ENCODE data around the gene RASGEF1B.
"Not testable (repeated sequence)": the region's sequence is repeated elsewhere in the genome, so short reads cannot be mapped to it uniquely, and the experiment has no call there.

RASGEF1B gene

DNA sequence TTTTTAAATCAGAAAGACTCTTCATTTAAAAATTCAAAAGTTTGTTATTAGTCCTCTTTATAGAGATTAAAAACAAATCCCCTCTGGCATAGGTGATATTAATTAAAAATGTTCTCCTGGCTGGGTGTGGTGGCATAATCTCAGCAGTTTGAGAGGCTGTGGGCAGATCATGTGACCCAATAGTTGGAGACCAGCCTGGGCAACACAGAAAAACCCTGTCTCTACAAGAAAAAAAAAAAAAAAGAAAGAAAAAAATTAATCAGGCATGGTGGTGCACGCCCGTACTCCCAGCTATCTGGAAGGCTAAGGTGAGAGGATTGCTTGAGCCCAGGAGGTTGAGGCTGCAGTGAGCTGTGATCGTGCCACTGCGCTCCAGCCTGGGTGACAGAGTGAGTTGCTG lies 38.9 kb downstream of the RASGEF1B start:
- DNase-seq (ENCODE audit: low read depth in 4 of 4, low spot score in 1 of 4) = no peak

DNA sequence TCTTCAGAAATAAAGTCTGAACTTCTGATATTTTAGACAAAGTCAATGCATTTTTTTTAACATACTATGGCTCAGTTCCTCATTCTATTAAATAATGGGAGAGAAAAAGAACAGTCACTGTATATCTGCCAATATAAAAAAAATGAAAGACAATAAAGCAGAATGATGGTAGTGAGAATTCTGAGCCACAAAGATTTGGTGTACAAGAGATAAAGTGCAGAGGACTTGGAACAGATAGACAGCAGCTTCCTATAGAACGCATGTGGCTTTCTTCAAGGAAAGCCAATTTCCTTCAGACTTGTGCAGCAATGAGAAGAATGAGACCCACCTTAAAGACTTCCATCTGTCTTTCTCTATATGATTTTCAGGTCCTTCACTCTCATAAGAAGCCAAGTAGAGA lies 39.7 kb downstream of the RASGEF1B start:
- no peak for DNase-seq (ENCODE audit: low read depth in 4 of 4, low spot score in 1 of 4)

DNA sequence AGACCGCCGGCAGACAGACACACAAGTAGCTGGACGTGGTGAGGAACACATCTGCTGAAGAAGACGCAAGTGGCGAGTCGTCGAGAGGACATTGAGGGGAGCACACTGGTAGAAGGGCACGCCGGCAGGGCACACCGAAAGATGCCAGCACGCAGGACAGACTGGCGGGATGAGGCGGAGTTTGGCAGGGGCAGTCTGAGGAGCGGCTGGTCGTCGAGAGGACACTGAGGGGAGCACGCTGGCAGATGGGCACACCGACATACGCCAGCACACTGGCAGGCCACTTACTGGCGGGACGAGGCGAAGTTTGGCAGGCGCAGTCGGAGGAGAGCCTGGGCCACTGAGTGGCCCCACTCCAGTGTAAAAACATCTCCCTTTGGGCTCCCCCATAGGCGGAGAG lies 42.1 kb downstream of the RASGEF1B start:
- DNase-seq (ENCODE audit: low read depth in 4 of 4, low spot score in 1 of 4) = no peak

DNA sequence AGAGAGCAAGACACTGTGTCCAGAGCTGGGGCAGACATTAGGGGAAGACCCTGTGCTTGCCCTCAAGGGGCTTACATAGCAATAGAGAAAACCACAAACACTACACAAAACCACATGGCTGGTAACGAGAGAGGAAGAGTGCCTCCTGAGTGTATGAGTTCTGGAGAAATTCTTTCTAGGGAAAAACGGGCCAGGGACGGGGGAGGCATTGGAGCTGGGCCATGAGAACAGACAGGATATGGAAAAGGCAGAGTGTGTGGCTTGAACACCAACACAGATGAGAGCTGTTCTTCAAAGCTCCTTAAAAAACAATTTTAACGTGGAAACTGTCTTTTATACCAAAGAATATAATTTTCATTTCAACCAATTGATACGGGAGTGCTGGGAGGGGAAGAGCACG lies 42.7 kb downstream of the RASGEF1B start:
- no peak for DNase-seq (ENCODE audit: low read depth in 4 of 4, low spot score in 1 of 4)

DNA sequence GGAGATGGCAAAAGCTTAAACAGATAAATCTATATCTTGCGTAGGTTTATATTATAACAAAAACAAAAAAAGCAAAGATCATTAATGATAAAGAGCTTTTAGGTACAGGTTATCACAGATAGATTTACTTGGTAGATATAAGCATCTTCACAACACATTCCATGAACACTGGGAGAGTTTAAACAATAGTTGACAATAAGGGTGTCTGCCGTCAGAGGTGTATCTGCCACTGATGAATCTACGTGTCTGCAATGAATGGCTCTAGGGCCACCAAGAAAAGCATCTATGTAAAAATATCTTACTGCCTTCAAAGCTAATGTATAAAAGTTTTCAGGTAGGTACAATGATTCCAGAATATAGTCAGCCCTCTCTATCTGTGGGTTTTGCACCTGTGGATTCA lies 43.7 kb downstream of the RASGEF1B start:
- DNase-seq (ENCODE audit: low read depth in 4 of 4, low spot score in 1 of 4) = no peak

DNA sequence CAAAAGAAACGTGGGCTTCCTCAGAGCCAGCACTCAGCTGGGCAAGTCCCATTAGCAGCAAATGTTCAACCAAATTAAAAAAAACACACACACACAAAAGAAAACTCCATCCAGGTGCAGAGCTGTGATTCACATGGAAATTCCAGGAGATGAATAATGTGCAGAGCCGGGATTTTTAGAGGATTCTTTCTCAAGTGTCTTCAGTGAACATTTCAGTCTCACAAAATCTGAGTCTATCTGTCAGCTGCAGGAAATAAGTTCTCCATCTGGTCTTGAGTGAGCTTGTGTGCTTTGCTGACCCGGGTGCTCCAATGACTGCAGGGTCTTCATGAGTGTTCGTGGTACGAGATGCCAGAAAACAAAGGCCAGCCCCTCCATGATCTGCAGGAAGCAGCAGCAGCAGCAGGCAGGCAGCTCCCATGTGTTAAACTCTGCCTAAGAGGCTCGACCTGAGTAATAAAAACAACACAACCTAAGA lies 44.3 kb downstream of the RASGEF1B start:
- DNase-seq (ENCODE audit: low read depth in 4 of 4, low spot score in 1 of 4) = no peak

DNA sequence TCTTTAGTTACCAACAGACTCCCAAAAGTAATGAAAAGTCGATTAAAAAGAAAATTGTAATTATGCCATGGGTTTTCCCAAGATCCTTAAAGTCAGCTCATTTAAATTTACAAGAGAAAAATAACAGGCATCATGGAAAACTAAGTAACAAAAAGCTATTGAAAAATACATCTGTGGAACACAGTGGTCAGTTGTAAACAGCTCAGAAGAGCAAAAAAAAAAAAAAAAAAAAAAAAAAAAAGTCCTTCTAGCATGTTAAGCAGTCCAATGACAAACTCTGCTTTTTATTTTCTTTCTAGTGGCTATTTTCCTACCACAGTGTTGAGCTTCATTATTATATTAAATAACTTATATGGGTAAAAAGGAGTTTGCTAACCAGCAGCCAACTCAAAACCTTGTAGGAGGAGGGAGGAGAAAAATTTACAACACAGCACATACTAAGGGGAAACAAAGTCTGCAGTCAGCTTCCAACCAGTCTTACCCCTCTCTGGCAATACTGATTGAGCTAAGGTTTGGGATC lies 44.9 kb downstream of the RASGEF1B start:
- DNase-seq (ENCODE audit: low read depth in 4 of 4, low spot score in 1 of 4) = no peak

DNA sequence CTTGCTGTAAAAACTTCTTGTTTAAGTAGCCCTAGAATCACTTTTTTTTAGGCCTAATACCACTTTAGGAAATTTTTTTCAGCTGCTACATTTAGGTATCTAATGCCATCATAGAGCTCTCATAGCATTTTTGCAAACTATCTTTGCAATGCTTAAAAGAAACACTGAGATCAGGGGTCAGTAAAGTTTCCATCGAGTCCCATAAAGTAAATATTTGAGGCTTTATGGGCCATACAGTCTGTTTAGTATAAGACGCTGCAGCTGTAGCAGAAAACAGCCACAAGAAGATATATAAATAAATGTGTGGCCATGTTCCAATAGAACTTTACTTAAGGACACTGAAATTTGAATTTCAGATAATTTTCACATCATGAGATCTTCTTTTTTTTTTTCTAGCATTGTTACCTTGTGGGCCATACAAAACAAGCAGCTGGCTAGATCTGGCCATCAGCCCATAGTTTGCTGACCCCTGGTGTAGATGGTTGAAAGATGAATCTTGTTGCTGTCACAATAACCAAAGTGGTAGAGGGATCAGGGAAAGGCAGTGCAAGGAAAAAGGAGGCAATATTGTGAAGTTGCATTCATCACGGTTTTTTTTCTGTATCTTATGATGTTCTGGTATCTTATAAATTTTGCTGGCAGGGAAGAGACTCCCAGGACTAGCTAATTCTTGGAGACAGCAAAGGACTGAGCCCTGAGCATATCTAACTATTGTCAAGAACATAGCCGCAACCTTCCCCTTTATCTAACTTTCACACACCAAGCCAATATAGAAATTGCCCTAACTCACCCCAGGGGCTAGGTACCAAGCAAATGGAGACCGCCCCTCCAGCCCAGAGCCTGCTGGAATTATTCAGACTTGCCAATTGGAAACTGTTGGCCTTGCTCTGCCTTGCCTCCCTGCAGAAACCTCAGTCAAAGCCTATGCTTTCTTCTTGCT lies 46.6 kb downstream of the RASGEF1B start:
- DNase-seq (ENCODE audit: low read depth in 4 of 4, low spot score in 1 of 4) = no peak

DNA sequence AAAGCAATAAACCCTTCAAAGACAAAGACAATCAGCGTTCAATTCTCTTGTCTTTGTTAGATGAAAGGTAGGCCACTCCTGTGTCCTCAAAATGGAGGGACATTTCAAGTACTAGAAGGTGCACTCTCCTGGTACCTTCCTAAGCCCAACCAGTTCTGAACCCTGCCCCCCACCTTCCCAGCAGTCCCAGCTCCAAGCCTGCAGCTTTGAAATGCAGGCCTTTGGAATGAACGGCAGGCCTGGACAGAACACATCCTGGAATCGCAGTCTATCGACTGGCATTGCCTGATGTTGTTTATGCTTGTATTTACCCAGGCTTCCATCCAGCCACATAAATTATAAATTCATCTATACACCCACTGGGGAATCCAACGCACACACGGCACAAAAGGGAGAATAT lies 47.4 kb downstream of the RASGEF1B start:
- no peak for DNase-seq (ENCODE audit: low read depth in 4 of 4, low spot score in 1 of 4)

DNA sequence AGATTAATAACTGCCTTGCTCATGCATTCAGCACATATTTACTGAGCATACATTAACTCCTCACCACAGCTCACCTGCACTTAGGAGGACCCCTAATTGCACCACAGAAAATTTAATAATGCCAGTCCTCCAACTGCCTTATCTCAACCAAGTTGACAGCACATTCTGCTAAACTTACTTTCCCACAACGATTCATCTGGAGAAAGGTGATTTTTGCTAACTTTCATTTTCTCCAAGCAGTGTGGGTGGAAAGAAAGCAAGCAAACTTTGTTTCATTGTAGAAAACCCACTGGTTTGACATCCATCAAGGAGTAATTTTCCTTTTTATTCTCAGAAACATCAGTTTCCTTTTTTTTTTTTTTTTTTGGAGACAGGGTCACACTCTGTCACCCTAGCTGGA lies 49.1 kb downstream of the RASGEF1B start:
- no peak for DNase-seq (ENCODE audit: low read depth in 4 of 4, low spot score in 1 of 4)

DNA sequence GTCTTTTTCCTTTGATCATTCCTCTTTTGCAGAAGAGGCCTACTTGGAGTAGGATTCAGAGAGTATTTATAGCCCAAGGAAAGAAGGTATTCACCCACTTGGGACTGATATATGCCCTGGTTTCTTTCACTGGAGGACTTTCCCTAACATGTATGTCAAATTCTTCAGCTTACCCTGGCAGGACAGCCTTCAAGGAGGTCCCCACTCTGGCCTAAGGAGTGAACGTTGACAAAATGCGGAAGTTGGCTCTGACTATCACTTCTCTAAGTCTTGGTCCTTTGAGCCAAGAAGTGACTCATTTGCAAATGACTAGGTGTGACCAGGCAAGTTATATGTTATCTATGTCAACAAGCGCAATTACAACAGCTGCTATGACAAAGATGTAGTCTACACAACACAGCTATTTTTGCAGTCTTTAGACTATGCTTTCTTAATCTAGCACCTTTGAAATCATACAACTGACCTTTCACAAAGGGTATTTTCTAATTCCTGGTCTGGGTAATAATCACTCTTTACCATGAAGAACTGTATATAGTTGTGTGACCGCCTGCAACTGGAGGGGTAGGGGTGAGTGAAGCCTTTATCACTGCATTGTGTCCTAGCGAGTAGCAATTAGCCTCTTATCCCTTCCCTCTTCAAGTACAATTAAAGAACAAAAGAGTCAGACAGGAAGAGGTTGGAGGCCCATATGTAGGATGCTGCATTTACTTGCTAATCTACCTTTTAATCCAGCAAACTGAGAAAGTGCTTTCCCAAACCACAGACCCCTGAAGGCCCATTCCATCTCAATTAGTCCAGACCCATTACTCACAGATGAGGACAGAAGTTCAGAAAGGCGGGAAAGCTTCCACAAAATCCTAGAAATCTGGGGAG lies 50.1 kb downstream of the RASGEF1B start:
- no peak for DNase-seq (ENCODE audit: low read depth in 4 of 4, low spot score in 1 of 4)

DNA sequence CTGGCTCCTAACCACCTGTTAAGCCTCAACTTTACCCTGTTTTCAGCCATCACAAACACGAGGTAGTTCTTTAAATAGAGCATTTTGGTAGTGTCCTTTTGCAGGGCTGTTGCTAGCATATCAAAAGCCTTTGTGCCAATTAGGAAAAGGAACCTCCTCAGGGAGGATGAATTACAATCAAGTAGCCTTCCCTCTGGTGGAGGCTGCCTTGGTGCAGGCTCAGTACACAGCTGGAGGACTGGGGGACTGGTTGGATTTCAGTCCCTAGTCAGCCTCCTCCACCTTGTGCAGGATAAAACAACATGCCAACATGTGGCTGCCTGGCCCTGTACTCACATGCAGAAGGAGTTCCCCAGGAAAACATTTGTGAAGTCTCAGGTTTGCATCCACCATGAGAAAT lies 53.1 kb downstream of the RASGEF1B start:
- no peak for DNase-seq (ENCODE audit: low read depth in 4 of 4, low spot score in 1 of 4)

DNA sequence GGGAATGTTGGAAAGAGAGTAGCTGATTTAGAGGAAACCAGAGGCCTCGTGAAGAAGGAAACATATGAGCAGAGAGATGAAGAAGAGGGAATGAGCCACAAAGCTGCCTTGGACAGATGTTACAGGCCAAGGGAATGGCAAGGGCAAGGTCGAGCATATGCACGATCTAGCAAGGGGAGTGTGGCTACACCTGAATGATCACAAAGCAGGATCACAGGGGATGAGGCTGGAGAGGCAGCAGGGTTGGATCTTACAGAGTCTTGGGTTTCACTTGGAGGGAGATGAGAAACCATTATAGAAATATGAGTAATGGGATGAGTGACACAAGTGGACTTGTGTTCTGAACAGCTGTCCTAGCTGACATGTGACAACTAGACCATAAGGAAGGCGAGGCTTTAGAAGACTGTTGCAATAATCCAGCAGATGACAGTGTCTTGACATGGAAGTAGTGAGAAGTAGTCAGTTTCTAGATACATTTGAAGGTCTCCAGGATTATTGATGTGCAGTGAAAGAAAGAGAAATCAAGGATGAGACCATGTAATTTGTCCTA lies 58.7 kb downstream of the RASGEF1B start:
- DNase-seq (ENCODE audit: low read depth in 4 of 4, low spot score in 1 of 4) = no peak

DNA sequence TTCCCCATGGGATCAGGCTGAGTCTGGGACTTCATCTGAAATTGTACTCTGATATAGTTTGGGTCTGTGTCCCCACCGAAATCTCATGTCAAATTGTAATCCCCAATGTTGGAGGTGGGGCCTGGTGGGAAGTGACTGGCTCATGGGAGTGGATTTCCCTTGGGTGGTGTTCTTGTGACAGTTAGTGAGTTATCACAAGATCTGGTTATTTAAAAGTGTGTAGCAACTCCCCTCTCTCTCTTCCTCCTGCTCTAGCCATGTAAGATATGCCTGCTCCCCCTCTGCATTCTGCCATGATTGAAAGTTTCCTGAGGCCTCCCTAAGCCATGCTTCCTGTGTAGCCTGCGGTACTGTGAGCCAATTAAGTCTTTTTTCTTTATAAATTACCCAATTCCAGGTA lies 61.0 kb downstream of the RASGEF1B start:
- no peak for DNase-seq (ENCODE audit: low read depth in 4 of 4, low spot score in 1 of 4)

DNA sequence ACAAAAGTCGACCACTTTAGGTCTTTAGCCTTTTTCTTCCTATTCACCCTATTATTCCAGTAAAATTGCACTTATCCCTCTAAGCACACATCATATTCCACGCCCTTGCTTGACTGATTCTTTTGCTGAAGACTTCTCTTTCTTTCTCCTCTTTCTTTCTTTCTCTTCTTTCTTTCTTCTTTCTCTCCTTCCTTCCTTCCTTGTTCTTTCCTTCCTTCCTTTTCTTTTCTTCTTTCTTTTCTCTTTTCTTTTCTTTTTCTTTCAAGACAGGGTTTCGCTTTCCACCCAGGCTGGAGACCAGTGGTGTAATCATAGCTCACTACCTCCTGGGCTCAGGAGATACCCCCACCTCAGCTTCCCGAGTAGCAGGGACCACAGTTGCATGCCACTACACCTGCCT lies 61.9 kb downstream of the RASGEF1B start:
- DNase-seq (ENCODE audit: low read depth in 4 of 4, low spot score in 1 of 4) = no peak

DNA sequence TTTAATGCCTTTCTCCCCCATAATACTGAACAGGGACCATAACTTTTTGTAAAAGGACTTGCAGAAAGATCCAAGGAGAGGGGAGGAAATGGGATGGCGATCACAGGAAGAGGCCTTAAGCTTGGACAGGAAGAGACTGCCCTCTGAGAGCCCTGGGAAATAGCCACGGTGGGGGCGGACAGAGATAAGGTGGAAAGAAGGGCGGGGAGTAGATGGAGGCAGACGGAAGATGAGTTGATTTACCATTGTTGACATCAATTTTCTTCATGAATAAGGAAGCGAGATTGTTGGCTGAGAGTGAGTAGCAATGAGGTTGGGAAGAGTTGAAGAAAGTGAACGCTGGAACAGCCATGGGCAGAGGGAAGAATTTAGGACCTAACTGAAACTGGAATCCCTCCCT lies 63.4 kb downstream of the RASGEF1B start:
- DNase-seq (ENCODE audit: low read depth in 4 of 4, low spot score in 1 of 4) = no peak

DNA sequence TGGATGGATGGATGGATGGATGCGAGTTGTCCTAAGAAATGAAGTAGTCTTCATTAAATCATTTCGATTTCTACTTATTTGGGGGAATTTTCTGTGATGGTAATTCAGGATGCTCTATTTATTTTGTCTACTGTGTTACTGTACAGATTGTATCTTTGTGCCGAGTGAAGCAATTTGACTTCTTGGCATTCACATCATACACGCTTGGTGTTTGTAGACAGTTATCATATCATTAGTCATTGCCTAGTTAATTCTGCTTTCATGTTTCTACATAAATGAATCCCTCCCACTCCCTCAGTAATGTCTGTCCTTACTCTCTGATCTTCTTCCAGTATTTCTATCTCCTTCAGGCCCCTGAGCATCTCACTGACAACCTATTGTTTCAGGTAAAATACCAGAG lies 64.0 kb downstream of the RASGEF1B start:
- no peak for DNase-seq (ENCODE audit: low read depth in 4 of 4, low spot score in 1 of 4)

DNA sequence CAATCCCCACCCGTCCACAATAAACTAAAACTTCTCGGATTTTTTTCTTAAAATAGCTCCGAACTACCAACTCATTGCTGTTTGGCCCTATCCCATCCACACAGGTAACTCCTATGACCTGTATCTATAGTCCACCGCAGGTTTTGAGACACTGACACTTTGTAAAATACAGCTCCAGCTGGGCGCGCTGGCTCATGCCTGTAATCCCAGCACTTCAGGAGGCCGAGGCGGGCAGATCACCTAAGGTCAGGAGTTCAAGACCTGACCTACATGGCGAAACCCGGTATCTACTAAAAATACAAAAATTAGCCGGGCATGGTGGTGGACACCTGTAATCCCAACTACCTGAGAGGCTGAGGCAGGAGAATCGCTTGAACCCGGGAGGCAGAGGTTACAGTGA lies 65.2 kb downstream of the RASGEF1B start:
- DNase-seq (ENCODE audit: low read depth in 4 of 4, low spot score in 1 of 4) = not testable (repeated sequence)

DNA sequence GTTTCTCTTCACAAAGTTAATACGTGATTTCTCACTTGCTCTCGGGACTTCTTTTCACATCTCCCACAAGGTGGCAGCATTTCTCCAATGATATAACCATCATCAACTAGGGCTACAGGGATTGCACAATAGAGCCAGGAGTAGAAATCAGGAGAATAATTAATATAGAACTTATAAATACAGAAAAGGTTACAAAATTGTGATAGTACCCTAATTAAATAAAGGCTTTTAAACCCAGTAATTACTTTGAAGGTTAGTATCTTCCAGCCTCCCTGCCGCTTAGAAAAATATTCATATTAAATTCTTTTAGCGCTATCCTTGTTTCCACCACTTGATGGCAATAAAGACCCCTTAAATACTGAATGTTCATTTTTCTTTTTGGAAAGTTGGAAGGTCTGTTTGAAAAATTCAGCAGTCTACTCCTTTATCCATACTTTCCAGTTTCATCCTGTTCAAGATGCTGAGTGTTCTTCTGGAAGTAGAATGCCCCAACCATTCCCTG lies 65.8 kb downstream of the RASGEF1B start:
- peak in 2 of 4 experiments; percentile 3 to 25 for DNase-seq (ENCODE audit: low read depth in 4 of 4, low spot score in 1 of 4)

DNA sequence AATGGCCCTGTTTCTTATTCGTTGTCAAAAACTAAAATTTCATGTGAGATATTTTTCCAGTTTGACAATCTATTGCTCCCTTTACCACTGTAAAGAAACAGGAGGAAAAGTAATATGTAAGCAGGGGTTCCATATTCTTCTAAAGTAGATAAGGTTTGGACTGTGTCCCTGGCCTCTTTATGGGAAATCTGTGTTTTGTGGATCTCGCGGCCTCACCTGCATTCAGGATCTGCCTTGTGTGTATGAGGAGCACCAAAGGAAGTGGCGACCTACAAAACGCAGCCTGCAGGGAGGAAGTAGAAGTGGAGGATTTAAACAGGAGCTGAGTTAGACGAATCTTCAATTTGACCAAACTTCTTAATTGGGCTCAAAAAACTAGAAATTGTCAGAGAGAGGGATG lies 67.0 kb downstream of the RASGEF1B start:
- DNase-seq (ENCODE audit: low read depth in 4 of 4, low spot score in 1 of 4) = no peak

DNA sequence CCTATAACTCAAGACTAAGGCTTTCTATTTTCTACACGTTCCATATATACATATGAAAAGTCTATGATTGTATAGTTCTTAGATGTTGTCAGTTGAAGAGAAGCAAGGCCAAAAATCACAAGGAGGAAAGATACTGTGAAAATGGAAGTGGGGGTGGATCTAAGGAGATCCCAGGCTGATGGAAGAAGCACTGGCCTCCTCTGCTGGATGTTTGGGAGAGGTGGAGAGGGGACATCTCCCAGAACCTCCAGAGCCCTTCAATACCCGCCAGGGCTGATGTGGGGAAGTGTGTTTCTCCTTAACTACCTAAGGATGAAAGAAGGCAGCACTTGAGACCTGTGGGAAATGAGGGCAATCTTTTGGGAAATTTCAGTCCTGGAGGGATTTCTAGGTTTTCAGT lies 67.4 kb downstream of the RASGEF1B start:
- no peak for DNase-seq (ENCODE audit: low read depth in 4 of 4, low spot score in 1 of 4)
